GM21723 (cell line): ENCODE results near the gene CHST15.

Source experiments
- ATAC-seq: cut with Tn5 transposase; IDR thresholded peaks from one replicate; pipeline ENCODE4 v1.9.1; 2021; ENCODE audit warnings: mild to moderate bottlenecking, moderate library complexity; ENCODE audit not compliant: unreplicated experiment

The CHST15 gene

GRCh38 chr10:123974406-123974805, 119.0 kb downstream of the CHST15 start:
- ATAC-seq = no peak

GRCh38 chr10:123972481-123973401, 120.7 kb downstream of the CHST15 start:
- no peak for ATAC-seq

GRCh38 chr10:123970927-123971286, 122.5 kb downstream of the CHST15 start:
- ATAC-seq = no peak

- ATAC-seq = no peak
Observed at GRCh38 chr10:123970207-123970926, 123.0 kb downstream of the CHST15 start.

- ATAC-seq = no peak
Observed at GRCh38 chr10:123967626-123968243, 125.7 kb downstream of the CHST15 start.

GRCh38 chr10:123966896-123967231, 126.5 kb downstream of the CHST15 start:
- no peak for ATAC-seq

GRCh38 chr10:123965973-123966895, 127.2 kb downstream of the CHST15 start:
- no peak for ATAC-seq

- ATAC-seq = no peak
Observed at GRCh38 chr10:123964953-123965352, 128.4 kb downstream of the CHST15 start.

- no peak for ATAC-seq
Observed at GRCh38 chr10:123962756-123963530, 130.5 kb downstream of the CHST15 start.

- no peak for ATAC-seq
Observed at GRCh38 chr10:123958241-123958640, 135.2 kb downstream of the CHST15 start.
